Measurements from ENCODE around the gene PARD3.

GRCh38 chr10:34766266-34766600, 48.9 kb downstream of the PARD3 start:
- no peak for TF ChIP-seq KDM1A (IDR thresholded peaks at IDR 0.05; ENCODE audit: borderline replicate concordance)
- no peak for TF ChIP-seq EP300 (IDR thresholded peaks at IDR 0.05; ENCODE audit: borderline replicate concordance in 1 of 2, control insufficient read depth in 1 of 2, low read depth in 2 of 2, low read length in 2 of 2)
- TF ChIP-seq EZH2 (IDR thresholded peaks at IDR 0.05; ENCODE audit: borderline replicate concordance, control insufficient read depth, low read depth, low read length), result no peak
- no peak for TF ChIP-seq TARDBP (IDR thresholded peaks at IDR 0.05; ENCODE audit: borderline replicate concordance)
- no peak for TF ChIP-seq HDAC6 (IDR thresholded peaks at IDR 0.05; ENCODE audit: unreplicated experiment)

All from GM12878 (cell line).